Activated CD8-positive, alpha-beta memory T cell treated with anti-CD3 and anti-CD28 coated beads for 4 hours (primary cell): ENCODE data around the gene TEX101.
"Not testable (repeated sequence)": the region's sequence is repeated elsewhere in the genome, so short reads cannot be mapped to it uniquely, and the experiment has no call there.

Source experiments
- DNase-seq, 2 donors: peaks; one replicate each; pipeline ENCODE4 v3.0.0-alpha.2; 2020; ENCODE audit warnings: low read depth in 2 of 2

TEX101 gene, protein sequence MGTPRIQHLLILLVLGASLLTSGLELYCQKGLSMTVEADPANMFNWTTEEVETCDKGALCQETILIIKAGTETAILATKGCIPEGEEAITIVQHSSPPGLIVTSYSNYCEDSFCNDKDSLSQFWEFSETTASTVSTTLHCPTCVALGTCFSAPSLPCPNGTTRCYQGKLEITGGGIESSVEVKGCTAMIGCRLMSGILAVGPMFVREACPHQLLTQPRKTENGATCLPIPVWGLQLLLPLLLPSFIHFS

DNA sequence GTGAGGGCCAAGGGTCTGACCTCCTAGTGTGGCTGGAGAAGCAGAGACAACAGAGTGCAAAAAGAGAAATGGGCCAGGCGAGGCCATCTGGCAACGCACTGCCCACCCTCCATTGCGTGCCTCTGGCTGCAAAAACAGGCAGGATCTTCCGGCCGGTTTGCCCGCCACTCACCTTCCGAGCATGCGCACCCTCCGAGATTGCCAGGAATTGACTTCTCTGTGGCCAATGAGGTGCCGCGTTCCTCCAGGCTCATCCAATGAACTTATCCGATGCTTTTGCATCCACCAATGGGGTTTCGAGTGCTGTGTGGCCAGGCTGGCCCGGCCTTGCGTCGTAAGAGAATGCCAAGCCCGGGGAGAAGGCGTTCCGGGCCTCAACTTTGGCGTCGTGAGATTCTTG is at the start of gene TEX101:
Gene TEX101 (plus strand): TSS at position 337 of the 400 bp plus-strand sequence. CDS start 1,030 bp downstream, outside the sequence.
- DNase-seq: no peak

- not testable (repeated sequence) for DNase-seq
Observed at GRCh38 chr19:43365677-43366076, 49.0 kb upstream of the TEX101 start.

- no peak for DNase-seq
Observed at GRCh38 chr19:43367822-43368221, 46.9 kb upstream of the TEX101 start.

DNA sequence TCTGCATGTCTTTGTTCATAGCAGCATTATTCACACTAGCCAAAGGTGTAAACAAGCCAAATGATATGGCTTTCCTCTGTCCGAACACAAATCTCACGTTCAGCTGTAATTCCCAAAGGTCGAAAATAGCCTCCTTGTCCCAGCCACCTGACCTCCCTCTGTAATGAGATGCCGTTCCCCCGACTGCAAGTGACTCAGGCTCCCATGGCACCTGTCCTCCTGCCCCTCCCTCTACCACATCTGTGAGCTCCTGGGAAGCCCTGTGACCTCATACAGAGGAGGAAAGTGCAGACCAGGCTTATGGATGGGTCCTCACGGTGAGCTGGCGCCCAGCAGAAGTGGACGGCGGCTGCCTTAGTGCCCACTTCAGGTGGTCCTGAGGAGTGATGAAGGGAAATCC is 45.8 kb upstream of the TEX101 start:
- not testable (repeated sequence) for DNase-seq

DNA sequence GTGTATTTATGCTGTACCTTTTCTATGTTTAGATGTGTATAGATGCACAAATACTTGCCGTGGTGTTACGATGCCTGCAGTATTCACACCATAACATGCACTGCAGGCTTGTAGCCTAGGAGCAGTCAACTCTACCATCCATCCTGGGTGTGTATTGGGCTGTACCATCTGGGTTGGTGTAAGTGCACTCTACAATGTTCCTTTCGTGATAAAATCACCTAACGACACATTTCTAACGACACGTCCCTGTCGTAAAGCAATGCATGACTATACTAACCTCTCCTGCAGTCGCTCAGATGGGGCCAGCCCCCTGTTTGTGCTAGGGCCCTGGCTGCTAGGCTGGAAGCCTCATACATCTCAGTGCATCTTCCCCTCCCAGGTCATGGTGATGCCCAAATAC is 42.8 kb upstream of the TEX101 start:
- DNase-seq: no peak

DNA sequence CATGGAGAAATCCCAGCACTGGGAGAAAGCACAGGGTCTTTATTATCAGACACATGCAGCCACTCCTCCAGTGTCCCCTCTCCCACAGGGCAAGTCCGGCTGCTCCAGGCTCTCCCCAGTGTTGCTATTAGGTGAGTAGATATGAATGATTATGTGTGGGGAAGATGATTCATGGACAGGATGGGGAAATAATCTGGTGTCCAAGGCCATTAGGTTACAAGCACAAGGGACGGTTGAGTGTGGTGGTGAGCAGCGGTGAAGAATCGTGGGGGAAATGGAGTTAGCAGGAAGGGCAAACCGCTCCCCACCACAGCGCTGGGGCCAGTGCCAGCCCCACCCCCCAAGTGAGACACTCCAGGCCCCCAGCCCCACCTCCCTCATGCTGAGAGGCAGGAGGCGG is 42.2 kb upstream of the TEX101 start:
- no peak for DNase-seq

DNA sequence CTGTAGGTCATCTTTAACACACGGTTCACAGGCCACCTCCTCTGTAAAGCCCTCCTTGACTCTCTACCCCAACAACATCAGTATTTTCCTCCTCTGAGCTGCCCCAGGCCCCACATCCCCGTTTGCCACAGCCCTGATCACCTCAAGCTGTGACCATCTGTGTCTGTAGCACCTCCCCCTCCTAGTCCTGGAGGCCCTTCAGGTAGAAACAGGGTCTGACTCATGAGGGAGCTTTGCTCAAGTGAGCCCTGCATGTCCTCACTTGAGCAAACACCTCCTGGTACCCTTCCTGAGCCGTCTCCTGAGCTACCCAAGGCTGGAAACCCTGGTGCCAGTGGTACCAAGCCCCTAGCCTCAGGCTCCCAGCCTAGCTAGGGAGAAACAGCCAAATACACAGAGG is 37.1 kb upstream of the TEX101 start:
- not testable (repeated sequence) for DNase-seq

GRCh38 chr19:43380008-43380407 is 34.7 kb upstream of the TEX101 start:
- no peak for DNase-seq

- DNase-seq: no peak
Observed at GRCh38 chr19:43380771-43381386, 33.8 kb upstream of the TEX101 start.

GRCh38 chr19:43382586-43383216 is 32.0 kb upstream of the TEX101 start:
- not testable (repeated sequence) for DNase-seq

GRCh38 chr19:43383254-43383653 is 31.4 kb upstream of the TEX101 start:
- not testable (repeated sequence) for DNase-seq

DNA sequence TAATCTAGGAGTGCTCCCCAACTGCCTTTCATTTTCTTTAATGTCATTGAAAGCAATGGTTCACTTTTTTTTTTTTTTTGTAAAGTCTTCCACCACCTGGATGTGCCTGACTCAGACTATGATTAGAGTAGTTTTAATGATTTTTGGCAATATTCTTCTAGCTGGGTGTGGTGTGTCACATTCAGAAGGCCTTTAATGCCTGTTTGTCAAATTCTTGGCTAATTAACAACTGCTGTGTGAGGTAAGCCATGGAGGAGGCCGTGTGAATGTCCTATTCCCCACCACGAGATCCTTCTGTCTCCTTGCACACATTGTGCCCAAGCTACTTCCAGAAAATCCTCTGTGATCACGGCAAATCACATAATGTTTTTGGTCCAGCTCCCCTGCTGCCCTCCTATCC is 30.9 kb upstream of the TEX101 start:
- not testable (repeated sequence) for DNase-seq

DNA sequence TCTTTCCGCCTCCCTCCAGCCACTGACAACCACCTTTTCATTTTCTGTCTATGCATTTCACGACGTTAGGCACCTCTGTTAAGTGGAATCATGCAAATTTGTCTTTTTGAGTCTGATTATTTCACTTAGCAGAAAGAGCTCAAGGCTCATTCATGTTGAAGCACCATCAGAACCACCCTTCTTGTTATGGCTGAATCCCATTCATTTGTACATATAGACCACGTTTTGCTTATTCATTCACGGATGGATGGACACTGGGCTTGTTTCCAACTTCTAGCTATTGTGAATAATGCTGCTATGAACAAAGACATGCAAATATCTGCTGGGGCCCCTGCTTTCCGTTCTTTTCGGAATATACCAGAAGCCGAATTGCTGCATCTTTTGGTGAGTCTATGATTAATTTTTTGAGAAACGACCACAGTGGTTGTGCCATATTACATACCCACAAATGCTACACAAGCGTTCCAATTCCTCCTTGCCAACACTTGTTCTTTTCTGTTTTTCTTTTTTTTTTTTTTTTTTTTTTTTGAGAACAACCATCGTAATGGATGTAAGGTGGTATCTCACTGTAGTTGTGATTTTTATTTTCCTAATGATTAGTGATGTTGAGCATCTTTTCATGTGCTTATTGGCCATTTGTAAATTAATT is 23.7 kb upstream of the TEX101 start:
- DNase-seq: not testable (repeated sequence)

GRCh38 chr19:43391552-43391935 is 23.1 kb upstream of the TEX101 start:
- DNase-seq: not testable (repeated sequence)

DNA sequence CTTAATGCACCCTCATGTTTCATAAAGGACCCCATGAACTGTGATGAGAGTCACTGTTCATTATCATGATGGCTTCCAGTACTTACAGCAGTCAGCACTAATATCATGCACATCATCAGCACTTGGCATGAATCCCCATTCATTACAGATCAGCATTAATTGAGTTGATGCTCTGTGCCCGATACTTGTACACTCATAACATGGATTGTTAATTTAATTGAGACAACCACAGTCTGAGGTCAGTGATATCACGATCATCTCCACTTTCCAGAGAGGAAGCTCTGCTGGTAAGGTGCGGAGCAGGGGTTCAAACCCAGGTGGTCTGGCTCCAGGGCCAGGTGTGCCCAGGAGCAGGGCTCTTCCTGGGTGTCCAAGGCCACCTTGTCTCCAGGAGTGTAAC is 21.2 kb upstream of the TEX101 start:
- DNase-seq: not testable (repeated sequence)

- DNase-seq: no peak
Observed at GRCh38 chr19:43395561-43395960, 19.1 kb upstream of the TEX101 start.

DNA sequence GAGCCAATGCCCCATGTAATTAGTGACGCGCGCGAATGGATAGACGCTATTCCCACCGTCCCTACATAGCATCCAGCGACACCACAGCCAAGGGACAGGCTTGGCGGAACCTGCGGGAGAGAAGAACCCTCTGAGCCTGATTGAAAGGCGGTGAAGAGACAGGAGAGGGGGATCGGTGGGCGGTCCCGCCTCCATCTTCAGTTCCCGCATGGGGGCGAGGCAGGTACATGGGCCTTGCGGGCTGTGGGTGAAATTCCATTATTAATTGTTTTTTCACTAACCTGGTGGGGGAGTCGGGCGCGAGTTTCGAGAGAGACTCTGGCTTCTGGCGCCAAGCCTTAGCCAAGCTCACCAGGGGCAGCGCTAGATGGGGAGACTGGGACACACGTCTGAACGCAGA is 8.4 kb upstream of the TEX101 start:
- no peak for DNase-seq

GRCh38 chr19:43407416-43408005 is 7.2 kb upstream of the TEX101 start:
- no peak for DNase-seq

- DNase-seq: no peak
Observed at GRCh38 chr19:43408043-43408442, 6.6 kb upstream of the TEX101 start.

GRCh38 chr19:43409415-43409814 is 5.3 kb upstream of the TEX101 start:
- DNase-seq: no peak

DNA sequence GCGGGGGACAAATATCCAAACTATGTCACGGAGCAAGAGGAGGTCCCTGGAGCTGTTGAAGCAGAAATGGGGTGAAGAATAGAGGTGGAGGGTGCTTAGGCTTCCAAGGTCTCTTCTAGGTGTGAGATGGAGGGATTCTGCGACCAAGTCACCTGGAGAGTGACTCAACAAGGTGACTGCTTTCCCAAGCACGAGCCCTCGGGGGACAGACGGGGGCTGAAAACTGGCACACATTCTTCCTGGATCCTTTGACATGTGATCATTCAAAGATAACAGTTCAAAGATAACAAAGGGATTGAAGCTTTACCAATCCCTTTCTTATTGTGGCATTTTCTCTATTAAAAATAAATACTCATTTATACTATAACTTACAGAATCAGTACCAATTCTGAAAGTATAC is 2.2 kb upstream of the TEX101 start:
- DNase-seq: no peak

DNA sequence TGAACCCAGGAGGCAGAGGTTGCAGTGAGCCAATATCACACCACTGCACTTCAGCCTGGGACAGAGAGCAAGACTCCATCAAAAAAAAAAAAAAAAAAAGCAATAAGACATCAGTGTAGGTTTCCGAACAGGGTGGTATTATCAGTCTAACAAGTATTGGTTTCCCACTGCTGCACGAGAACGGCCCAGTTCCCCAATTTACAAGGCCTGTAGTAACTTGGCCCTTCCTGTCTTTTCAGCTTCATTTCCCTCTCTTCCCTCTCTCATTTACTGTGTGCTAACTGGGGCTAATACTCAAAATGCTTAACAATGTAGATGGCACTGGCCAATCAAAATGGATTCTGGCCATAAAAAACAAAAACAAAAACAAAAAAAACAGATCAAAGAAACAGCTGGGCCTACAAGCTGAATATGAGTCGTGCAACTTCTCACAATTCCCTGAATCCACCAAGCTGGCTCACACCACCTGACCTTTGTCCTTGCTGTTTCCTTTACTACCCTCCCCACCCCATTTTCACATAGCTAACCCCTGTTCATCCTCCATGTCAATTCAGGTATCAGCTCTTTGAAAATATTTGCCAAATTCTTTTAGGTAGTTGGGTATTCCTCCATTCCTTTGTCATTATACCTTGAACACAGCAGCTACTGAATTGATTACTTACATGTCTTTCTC is 2.4 kb downstream of the TEX101 start:
- no peak for DNase-seq
